GM23338 (cell line): ENCODE data around the gene OPTC. TPM values are rescaled to one million over a fixed set of nuclear protein-coding genes. Genes with fewer than 3 reads are reported as not detected.

Experiments used
- ATAC-seq: fragments of 200-7000 bp; cut with Tn5 transposase; 3 replicates; pipeline ENCODE4 v1.9.1; 2020
- DNase-seq: peaks from one replicate; pipeline ENCODE4 v3.0.0-alpha.2; 2015; ENCODE audit warnings: low spot score
- H2AFZ ChIP-seq: fragments of 200-600 bp; sonication (generic); 2 replicates; pipeline ENCODE4 v1.8.0; 2016; ENCODE audit warnings: antibody characterized with exemption, mild to moderate bottlenecking, moderate library complexity
- H3F3A ChIP-seq: fragments of 200-600 bp; sonication (generic); replicated peaks from 2 replicates; pipeline ENCODE4 v1.8.0; 2017; ENCODE audit warnings: antibody characterized with exemption, mixed run types, low read depth
- H3K27ac ChIP-seq: fragments of 200-600 bp; sonication (generic); 2 replicates; pipeline ENCODE4 v1.6.1; 2016; ENCODE audit warnings: low read depth
- H3K27me3 ChIP-seq: fragments of 200-600 bp; sonication (generic); 2 replicates; pipeline ENCODE4 v1.8.0; 2016; ENCODE audit warnings: mild to moderate bottlenecking, mixed run types, moderate library complexity; ENCODE audit not compliant: insufficient read depth
- H3K36me3 ChIP-seq: fragments of 200-600 bp; sonication (generic); 2 replicates; pipeline ENCODE4 v1.8.0; 2016; ENCODE audit warnings: mild to moderate bottlenecking; ENCODE audit not compliant: insufficient read depth
- H3K4me1 ChIP-seq: fragments of 200-600 bp; sonication (generic); 2 replicates; pipeline ENCODE4 v1.8.0; 2016; ENCODE audit warnings: mild to moderate bottlenecking, moderate library complexity; ENCODE audit not compliant: insufficient read depth
- H3K4me2 ChIP-seq: fragments of 200-600 bp; sonication (generic); 2 replicates; pipeline ENCODE4 v1.7.1; 2017; ENCODE audit warnings: mixed run types
- H3K4me3 ChIP-seq: fragments of 200-600 bp; sonication (generic); 2 replicates; pipeline ENCODE4 v1.6.1; 2016; ENCODE audit warnings: mixed run types
- H3K79me2 ChIP-seq: fragments of 200-600 bp; sonication (generic); replicated peaks from 2 replicates; pipeline ENCODE4 v1.8.0; 2017; ENCODE audit warnings: mild to moderate bottlenecking; ENCODE audit not compliant: insufficient read depth
- H3K9me2 ChIP-seq: fragments of 200-600 bp; sonication (generic); 2 replicates; pipeline ENCODE4 v1.8.0; 2017; ENCODE audit not compliant: insufficient read depth
- H4K20me1 ChIP-seq: fragments of 200-600 bp; sonication (generic); replicated peaks from 2 replicates; pipeline ENCODE4 v1.8.0; 2017; ENCODE audit warnings: mild to moderate bottlenecking; ENCODE audit not compliant: insufficient read depth
- H3K27ac Mint-ChIP-seq: 2 replicates; pipeline ENCODE4 v1.8.0; 2020; ENCODE audit warnings: inconsistent platforms, mild to moderate bottlenecking, moderate library complexity, mixed read lengths
- H3K27me3 Mint-ChIP-seq: 3 replicates; pipeline ENCODE4 v1.8.0; 2022; ENCODE audit warnings: low read depth, mild to moderate bottlenecking, moderate library complexity, mixed read lengths, inconsistent platforms; ENCODE audit not compliant: insufficient read depth, poor library complexity
- H3K36me3 Mint-ChIP-seq: 3 replicates; pipeline ENCODE4 v1.8.0; 2021; ENCODE audit warnings: low read depth, mild to moderate bottlenecking, inconsistent platforms, moderate library complexity, mixed read lengths
- H3K4me1 Mint-ChIP-seq: 3 replicates; pipeline ENCODE4 v1.8.0; 2020; ENCODE audit warnings: mild to moderate bottlenecking, inconsistent platforms, mixed read lengths
- H3K4me3 Mint-ChIP-seq: 3 replicates; pipeline ENCODE4 v1.8.0; 2021; ENCODE audit warnings: moderate library complexity, mild to moderate bottlenecking, inconsistent platforms, mixed read lengths
- H3K9me3 Mint-ChIP-seq: 3 replicates; pipeline ENCODE4 v1.8.0; 2020; ENCODE audit warnings: moderate library complexity, mild to moderate bottlenecking, inconsistent platforms, mixed read lengths
- CREB1 ChIP-seq: fragments of 250-450 bp; sonication (Bioruptor Pico); IDR thresholded peaks from 2 replicates; pipeline ENCODE4 v1.5.0; 2020; ENCODE audit warnings: low read depth, mild to moderate bottlenecking, moderate library complexity
- ETS1 ChIP-seq: IDR thresholded peaks from 2 replicates; pipeline ENCODE4 v1.6.1; 2016; ENCODE audit warnings: antibody characterized with exemption
- EZH2 ChIP-seq: fragments of 200-600 bp; sonication (generic); IDR thresholded peaks from one replicate; pipeline ENCODE4 v1.8.0; 2017; ENCODE audit warnings: antibody characterized with exemption, mild to moderate bottlenecking, low read depth; ENCODE audit not compliant: unreplicated experiment
- EZH2phosphoT487 ChIP-seq: fragments of 200-600 bp; sonication (generic); IDR thresholded peaks from one replicate; pipeline ENCODE4 v1.8.1; 2018; ENCODE audit warnings: antibody characterized with exemption; ENCODE audit not compliant: unreplicated experiment
- STAT1 ChIP-seq: IDR thresholded peaks from one replicate; pipeline ENCODE4 v1.6.1; 2016; ENCODE audit warnings: antibody characterized with exemption; ENCODE audit not compliant: unreplicated experiment
- ZNF114 ChIP-seq: fragments of 250-450 bp; sonication (Bioruptor Pico); IDR thresholded peaks from 2 replicates; pipeline ENCODE4 v1.5.0; 2020; ENCODE audit warnings: mild to moderate bottlenecking, moderate library complexity
- ZNF331 ChIP-seq: fragments of 250-450 bp; sonication (Bioruptor Pico); IDR thresholded peaks from 2 replicates; pipeline ENCODE4 v1.5.0; 2020; ENCODE audit warnings: low read depth, mild to moderate bottlenecking, moderate library complexity
- polyA plus RNA-seq: library from polyadenylated mRNA; unstranded; fragments of >200 nt; fragmentation: Nextera tagmentation; extraction: Ambion mirVana; gene quantifications from 2 replicates; pipeline ENCODE4 v1.2.1, GENCODE V29; 2016
- total RNA-seq: library from RNA; depleted of rRNA; stranded (reverse); fragments of >200 nt; shearing (Covaris generic); gene quantifications from 2 replicates; pipeline ENCODE4 v1.2.3, GENCODE V29; 2014
- TF ChIP-seq, protein P1 (sequence below): IDR thresholded peaks from one replicate; pipeline ENCODE4 v1.6.1; 2018; ENCODE audit warnings: antibody characterized with exemption; ENCODE audit not compliant: unreplicated experiment
- TF ChIP-seq, protein P2 (sequence below), 2 experiments: fragments of 200-600 bp in 1 of 2; sonication (generic) in 1 of 2; conservative IDR thresholded peaks; 2 replicates each; pipeline versions ENCODE4 v1.5.1 to v1.6.1; 2016 to 2017; ENCODE audit warnings: antibody characterized with exemption in 2 of 2, low read depth in 2 of 2, mild to moderate bottlenecking in 2 of 2, moderate library complexity in 1 of 2

Gene OPTC
- total and polyA plus RNA-seq, 2 experiments from 2014 or later: 0.50 to 1.0 TPM

DNA sequence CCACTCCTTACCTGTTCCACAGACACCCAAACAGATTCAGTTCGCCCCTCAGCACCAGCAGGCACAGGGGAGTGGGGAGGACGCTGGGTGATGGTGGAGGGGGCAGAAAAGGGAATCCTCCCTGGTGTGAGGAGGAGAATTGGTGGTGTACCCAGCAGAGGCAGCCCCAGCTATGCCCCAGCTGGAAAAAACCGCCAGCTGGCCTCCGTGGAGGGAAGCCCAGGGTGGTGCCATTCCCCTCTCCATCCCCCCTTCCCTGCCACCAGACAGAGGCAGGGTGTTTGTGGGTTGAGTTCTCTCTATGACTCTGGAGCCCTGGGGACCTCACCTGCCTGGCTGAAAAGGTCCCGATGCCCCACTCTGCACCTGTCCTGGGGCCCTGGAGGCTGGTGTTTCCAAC is 27.9 kb downstream of the OPTC start:
- no peak overlapping the region for H3K4me3 ChIP-seq
- peaks cover 51% of the 10 kb centered on the region for H3K27me3 ChIP-seq
- Mint-ChIP-seq H3K36me3 (no peaks in the 10 kb centered on the region), H3K4me1 (peaks cover 64% of the 10 kb centered on the region), H3K9me3 (no peaks in the 10 kb centered on the region; the same call in 2 of the 3 replicates), H3K27ac (no peak overlapping the region), H3K4me3 (no peak overlapping the region; the same call in 2 of the 3 replicates), H3K27me3 (peaks cover 56% of the 10 kb centered on the region)
- H3K36me3 ChIP-seq: no peaks in the 10 kb centered on the region
- H3K79me2 ChIP-seq: no peaks in the 10 kb centered on the region
- no peak for ATAC-seq
- no peak overlapping the region for H2AFZ ChIP-seq
- H4K20me1 ChIP-seq: no peaks in the 10 kb centered on the region
- TF ChIP-seq, protein P1, sequence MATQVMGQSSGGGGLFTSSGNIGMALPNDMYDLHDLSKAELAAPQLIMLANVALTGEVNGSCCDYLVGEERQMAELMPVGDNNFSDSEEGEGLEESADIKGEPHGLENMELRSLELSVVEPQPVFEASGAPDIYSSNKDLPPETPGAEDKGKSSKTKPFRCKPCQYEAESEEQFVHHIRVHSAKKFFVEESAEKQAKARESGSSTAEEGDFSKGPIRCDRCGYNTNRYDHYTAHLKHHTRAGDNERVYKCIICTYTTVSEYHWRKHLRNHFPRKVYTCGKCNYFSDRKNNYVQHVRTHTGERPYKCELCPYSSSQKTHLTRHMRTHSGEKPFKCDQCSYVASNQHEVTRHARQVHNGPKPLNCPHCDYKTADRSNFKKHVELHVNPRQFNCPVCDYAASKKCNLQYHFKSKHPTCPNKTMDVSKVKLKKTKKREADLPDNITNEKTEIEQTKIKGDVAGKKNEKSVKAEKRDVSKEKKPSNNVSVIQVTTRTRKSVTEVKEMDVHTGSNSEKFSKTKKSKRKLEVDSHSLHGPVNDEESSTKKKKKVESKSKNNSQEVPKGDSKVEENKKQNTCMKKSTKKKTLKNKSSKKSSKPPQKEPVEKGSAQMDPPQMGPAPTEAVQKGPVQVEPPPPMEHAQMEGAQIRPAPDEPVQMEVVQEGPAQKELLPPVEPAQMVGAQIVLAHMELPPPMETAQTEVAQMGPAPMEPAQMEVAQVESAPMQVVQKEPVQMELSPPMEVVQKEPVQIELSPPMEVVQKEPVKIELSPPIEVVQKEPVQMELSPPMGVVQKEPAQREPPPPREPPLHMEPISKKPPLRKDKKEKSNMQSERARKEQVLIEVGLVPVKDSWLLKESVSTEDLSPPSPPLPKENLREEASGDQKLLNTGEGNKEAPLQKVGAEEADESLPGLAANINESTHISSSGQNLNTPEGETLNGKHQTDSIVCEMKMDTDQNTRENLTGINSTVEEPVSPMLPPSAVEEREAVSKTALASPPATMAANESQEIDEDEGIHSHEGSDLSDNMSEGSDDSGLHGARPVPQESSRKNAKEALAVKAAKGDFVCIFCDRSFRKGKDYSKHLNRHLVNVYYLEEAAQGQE: no peak
- TF ChIP-seq ZNF114 (CRISPR knock-in tag): no peak
- TF ChIP-seq, protein P2, sequence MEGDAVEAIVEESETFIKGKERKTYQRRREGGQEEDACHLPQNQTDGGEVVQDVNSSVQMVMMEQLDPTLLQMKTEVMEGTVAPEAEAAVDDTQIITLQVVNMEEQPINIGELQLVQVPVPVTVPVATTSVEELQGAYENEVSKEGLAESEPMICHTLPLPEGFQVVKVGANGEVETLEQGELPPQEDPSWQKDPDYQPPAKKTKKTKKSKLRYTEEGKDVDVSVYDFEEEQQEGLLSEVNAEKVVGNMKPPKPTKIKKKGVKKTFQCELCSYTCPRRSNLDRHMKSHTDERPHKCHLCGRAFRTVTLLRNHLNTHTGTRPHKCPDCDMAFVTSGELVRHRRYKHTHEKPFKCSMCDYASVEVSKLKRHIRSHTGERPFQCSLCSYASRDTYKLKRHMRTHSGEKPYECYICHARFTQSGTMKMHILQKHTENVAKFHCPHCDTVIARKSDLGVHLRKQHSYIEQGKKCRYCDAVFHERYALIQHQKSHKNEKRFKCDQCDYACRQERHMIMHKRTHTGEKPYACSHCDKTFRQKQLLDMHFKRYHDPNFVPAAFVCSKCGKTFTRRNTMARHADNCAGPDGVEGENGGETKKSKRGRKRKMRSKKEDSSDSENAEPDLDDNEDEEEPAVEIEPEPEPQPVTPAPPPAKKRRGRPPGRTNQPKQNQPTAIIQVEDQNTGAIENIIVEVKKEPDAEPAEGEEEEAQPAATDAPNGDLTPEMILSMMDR (conservative IDR thresholded peaks at IDR 0.05; ENCODE audit: low read depth in 2 of 2): no peak
- no peak for TF ChIP-seq EZH2phosphoT487
- H3K27ac ChIP-seq: no peak overlapping the region
- peak overlapping the region; percentile 67 for H3K4me2 ChIP-seq
- no peaks in the 10 kb centered on the region for H3K9me2 ChIP-seq
- H3K4me1 ChIP-seq: peaks cover 60% of the 10 kb centered on the region
- H3F3A ChIP-seq: no peaks in the 10 kb centered on the region
- no peak for DNase-seq

DNA sequence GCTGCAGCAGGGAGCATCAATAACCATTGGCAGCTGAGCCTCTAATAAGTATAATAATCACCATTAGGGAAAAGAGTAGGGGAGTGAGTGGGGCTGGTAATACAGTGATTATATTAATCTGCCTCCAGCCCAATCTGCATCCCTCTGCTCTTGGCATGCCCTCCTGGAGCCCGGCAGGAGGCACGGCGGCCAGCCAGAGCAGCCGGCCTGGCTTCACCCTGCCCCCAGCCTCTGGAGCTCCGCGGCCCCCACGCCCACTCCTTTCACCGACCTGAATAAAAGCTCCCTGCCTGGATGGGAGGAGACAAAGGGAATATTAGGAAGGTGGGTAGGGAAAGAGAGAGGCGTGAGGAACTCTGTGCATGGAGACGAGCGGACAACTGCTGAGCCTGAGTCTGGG is 28.3 kb downstream of the OPTC start:
- no peak overlapping the region; the same call in 2 of the 3 replicates for H3K4me3 Mint-ChIP-seq
- no peaks in the 10 kb centered on the region for H3K9me2 ChIP-seq
- H2AFZ ChIP-seq: no peak overlapping the region
- no peak overlapping the region for H3K27ac ChIP-seq
- H4K20me1 ChIP-seq: no peaks in the 10 kb centered on the region
- peak; percentile 34 for ATAC-seq
- H3K36me3 Mint-ChIP-seq: no peaks in the 10 kb centered on the region
- H3K4me2 ChIP-seq: peak overlapping the region; percentile 67
- H3K4me1 ChIP-seq: peaks cover 60% of the 10 kb centered on the region
- no peak for DNase-seq
- no peaks in the 10 kb centered on the region for H3F3A ChIP-seq
- no peaks in the 10 kb centered on the region; the same call in 2 of the 3 replicates for H3K9me3 Mint-ChIP-seq
- no peaks in the 10 kb centered on the region for H3K36me3 ChIP-seq
- H3K79me2 ChIP-seq: no peaks in the 10 kb centered on the region
- peaks cover 46% of the 10 kb centered on the region for H3K27me3 ChIP-seq
- H3K27me3 Mint-ChIP-seq: peaks cover 54% of the 10 kb centered on the region
- peaks cover 65% of the 10 kb centered on the region for H3K4me1 Mint-ChIP-seq
- H3K4me3 ChIP-seq: no peak overlapping the region
- H3K27ac Mint-ChIP-seq: no peak overlapping the region
- TF ChIP-seq, protein P2 (conservative IDR thresholded peaks at IDR 0.05; ENCODE audit: low read depth in 2 of 2): no peak
- TF ChIP-seq ETS1 (no peak), EZH2 (no peak), STAT1 (no peak), ZNF331 (CRISPR knock-in tag) (no peak), CREB1 (CRISPR knock-in tag) (no peak)
- TF ChIP-seq, protein P1: no peak
